ENCODE data around the gene COLQ.

- TF ChIP-seq POLR2A (IDR thresholded peaks at IDR 0.05; ENCODE audit: low read depth, low read length) (no peak), POU2F2 (IDR thresholded peaks at IDR 0.05; ENCODE audit: low read depth, low read length) (no peak), POLR2AphosphoS5 (IDR thresholded peaks at IDR 0.05; ENCODE audit: low read depth, low read length) (no peak)
These were observed 25.2 kb downstream of the COLQ start for GRCh38 chr3:15496341-15496664.
